KBM-7 (cell line): ENCODE results near the gene NKAIN4.

ENCODE experiments used
- DNase-seq: peaks from one replicate; pipeline ENCODE4 v3.0.0-alpha.2; 2015
- in situ Hi-C: fragments of 300-500 bp; cut with MboI; formaldehyde crosslinking; loops from 2 replicates; pipeline ENCODE4 v1.14.3; 2020; ENCODE audit warnings: low sequenced_read_pairs, low pct_unique_long_range_greater_than_20kb, mixed read lengths

NKAIN4 gene

DNA sequence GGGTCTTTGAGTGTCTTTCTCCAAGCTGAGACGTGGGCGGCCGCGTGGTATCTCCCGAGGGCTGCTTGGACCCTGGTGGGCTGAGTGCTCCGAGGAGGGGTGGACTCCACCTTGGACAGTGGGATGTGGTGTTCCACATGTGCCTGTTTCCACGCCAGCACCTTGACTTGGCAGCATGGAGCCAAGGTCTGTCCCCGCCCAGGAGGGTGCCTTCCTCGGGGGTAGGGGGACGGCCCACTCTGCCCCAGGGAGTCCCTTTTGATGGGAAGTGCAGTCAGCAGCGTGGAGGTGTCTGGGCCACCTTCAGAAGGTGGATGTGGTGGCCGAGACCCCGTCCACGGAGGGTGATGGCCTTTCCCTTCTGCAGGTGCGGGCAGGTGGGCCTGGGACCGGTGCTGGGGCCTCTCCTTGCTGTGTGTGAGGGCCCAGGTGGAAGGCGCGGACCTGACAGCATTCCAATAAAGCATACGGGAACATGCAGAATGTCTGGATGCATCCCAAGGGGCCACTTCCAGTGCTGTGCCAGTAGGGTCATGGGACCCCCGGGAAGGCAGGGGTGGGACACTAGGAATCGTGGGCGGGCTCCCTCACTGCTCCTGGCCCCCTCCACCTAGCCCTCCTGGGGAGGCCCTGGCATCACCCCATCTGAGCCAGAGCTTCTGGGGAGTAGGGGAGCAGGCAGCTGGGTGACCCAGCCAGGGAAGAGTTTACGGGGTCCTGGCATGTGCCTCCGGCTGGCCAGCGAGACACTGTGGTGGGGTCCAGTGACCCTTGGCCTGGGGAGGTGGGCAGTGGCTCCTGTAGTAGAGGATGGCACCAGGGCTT, 35.3 kb upstream of the NKAIN4 start:
- in situ Hi-C loops, result no loop called here
- DNase-seq, result no peak

GRCh38 chr20:63288581-63289251, 34.5 kb upstream of the NKAIN4 start:
- no peak for DNase-seq
- in situ Hi-C loops, result no loop called here

- DNase-seq, result no peak
- in situ Hi-C loops, result no loop called here
Measured at GRCh38 chr20:63287697-63288580, 33.7 kb upstream of the NKAIN4 start.

- in situ Hi-C loops, result no loop called here
Measured at GRCh38 chr20:63286781-63287696, 32.8 kb upstream of the NKAIN4 start.

GRCh38 chr20:63285636-63286615, 31.7 kb upstream of the NKAIN4 start:
- in situ Hi-C loops, result no loop called here
- DNase-seq, result no peak

More at GRCh38 chr20:63286781-63287696, 32.8 kb upstream of the NKAIN4 start:
- DNase-seq, result no peak

GRCh38 chr20:63284981-63285524, 30.8 kb upstream of the NKAIN4 start:
- DNase-seq, result no peak
- in situ Hi-C loops, result no loop called here

DNA sequence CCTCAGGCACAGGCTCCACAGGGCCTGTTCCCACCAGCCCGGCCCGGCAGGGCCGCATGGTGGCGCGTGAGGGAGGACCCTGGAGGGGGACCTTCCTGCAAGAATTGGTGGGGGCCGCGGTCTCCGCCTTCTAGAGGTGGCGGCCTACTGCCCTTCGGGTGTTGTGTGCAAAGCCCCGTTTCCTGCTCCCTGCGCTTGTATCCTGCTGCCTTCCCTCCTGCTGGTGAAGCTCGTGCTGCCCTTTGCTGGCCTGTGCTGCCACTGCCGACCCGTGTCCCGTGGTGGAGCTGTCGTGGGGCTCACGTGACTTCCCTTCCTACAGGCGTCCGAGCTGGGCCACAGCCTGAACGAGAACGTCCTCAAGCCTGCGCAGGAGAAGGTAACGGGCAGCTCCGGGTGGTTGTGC, 30.3 kb upstream of the NKAIN4 start:
- no peak for DNase-seq
- in situ Hi-C loops, result no loop called here

- in situ Hi-C loops, result no loop called here
- DNase-seq, result no peak
Measured at GRCh38 chr20:63284083-63284440, 29.8 kb upstream of the NKAIN4 start.

DNA sequence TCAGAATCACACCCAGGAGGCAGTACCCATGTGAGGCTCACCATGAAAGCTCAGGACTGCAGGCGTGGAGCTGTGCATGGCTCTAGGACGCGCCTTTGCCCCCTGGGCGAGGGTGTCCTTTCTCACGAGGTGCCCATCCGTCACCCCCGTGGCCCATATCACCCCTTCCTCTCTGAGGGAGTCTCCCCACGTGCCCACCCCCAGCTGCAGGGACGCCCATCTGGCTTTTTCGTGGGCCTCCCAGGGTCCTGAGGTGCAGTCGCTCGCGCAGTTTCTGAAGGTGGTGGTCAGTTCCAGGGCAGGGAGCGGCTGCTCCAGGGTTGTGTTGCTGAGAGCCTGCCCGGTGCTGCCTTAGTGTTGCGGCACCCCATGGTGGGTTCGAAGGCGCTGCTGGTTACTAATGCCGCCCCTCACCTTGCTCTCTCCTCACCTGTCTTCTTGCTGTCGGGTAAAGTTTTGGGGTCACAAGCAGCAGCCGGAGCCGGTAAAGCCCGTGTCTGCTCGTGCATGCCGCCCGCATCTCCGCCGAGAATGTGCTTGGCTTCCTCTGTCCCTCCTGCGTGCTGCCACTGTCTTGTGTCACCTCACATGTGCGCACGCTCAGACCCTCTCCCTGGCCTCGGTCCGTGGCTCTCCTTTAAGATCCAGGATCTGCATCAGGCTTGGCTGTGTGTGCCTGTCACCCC, 29.3 kb upstream of the NKAIN4 start:
- no peak for DNase-seq
- in situ Hi-C loops, result no loop called here

DNA sequence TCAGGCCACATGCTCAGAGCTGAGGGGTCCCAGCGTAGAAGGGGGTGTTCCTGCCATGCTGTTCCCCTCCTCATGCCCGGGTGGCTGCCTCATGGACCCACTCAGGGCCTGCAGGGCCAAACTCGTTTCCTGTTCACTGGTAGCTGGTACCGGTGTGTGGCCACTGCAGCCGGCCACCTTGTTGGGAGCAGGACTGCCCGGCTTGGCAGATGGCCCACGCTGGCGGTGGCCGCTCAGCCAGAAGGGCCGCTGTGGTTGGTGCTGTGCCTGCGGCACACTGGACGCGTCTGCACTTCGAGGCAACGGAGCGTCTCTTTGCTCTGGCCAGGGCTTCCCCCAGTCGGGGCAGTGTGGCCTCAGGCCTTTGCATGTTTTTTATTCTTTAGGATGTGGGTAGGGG, 28.7 kb upstream of the NKAIN4 start:
- in situ Hi-C loops, result no loop called here
- DNase-seq, result no peak

GRCh38 chr20:63281742-63282665, 27.7 kb upstream of the NKAIN4 start:
- in situ Hi-C loops, result no loop called here

DNA sequence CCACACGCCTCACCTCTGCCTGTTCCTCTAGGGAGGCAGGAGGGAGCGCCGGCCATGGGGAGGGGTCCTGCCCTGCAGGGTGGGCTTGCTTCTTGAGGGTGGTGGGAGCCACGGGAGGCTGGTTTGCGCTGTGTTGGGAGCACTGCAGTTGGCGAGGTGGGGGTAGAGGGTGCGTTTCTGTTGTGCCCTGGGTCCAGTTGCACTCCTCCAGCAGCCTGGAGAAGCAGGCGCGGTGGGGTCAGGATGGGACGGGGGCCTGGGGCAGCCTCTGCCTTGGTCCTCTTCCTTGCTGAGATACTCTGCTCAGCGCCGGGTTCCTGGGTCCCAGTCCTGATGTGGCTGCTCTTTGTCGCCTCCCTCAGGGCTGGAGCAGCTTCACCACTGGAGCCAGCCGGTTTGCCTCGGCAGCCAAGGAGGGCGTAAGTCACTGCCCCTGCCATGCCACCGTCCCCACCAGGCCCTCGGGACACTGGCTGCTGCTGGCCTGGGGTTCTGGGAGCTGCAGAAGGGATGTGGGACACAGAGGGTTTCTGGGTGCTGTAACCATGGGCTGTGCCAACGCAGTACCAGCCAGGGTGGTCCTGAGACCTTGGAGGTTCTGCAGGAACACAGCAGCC, 26.8 kb upstream of the NKAIN4 start:
- in situ Hi-C loops, result no loop called here
- DNase-seq, result no peak

More at GRCh38 chr20:63281742-63282665, 27.7 kb upstream of the NKAIN4 start:
- no peak for DNase-seq

GRCh38 chr20:63280371-63280770, 26.1 kb upstream of the NKAIN4 start:
- no peak for DNase-seq
- in situ Hi-C loops, result no loop called here

GRCh38 chr20:63279931-63280330, 25.7 kb upstream of the NKAIN4 start:
- in situ Hi-C loops, result no loop called here
- DNase-seq, result no peak

DNA sequence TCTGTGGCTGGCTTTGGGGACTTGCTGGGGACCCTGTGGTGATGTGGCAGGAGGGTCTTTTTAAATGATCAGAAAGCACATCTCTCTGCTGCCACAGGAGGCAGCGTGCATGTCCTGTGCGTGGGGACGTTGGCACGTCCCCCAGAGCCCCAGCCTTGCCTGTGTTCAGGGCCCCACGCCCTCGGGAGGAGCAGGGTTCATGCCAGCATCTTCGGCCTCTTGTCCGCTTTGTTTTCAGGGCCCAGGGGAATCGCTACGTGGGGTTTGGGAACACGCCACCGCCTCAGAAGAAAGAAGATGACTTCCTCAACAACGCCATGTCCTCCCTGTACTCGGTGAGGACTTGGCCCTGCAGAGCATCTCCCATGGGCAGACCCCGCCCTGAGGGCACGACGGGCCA, 24.4 kb upstream of the NKAIN4 start:
- DNase-seq, result no peak
- in situ Hi-C loops, result no loop called here
